ENCODE data around the gene LRTM2.
A peak's percentile ranks its signal among the peaks of the same experiment; 100 is the strongest.
"Not testable (repeated sequence)": the region's sequence is repeated elsewhere in the genome, so short reads cannot be mapped to it uniquely, and the experiment has no call there.

The LRTM2 gene

GRCh38 chr12:1812650-1813302, 7.6 kb upstream of the LRTM2 start:
- peak; percentile 90 for DNase-seq

- DNase-seq, result no peak
These were observed 6.1 kb upstream of the LRTM2 start for GRCh38 chr12:1814266-1814665.

- no peak for DNase-seq
These were observed 5.3 kb upstream of the LRTM2 start for GRCh38 chr12:1815108-1815507.

- no peak for DNase-seq
These were observed 4.3 kb upstream of the LRTM2 start for GRCh38 chr12:1815814-1816729.

GRCh38 chr12:1816730-1817348, 3.5 kb upstream of the LRTM2 start:
- DNase-seq, result no peak

GRCh38 chr12:1817928-1818327, 2.4 kb upstream of the LRTM2 start:
- not testable (repeated sequence) for DNase-seq

- no peak for DNase-seq
These were observed 1.3 kb upstream of the LRTM2 start for GRCh38 chr12:1819050-1819449.

GRCh38 chr12:1819571-1819970, 794 bp upstream of the LRTM2 start:
- no peak for DNase-seq

GRCh38 chr12:1820896-1821291, 529 bp downstream of the LRTM2 start:
- DNase-seq, result no peak

- DNase-seq, result no peak
These were observed 1.4 kb downstream of the LRTM2 start for GRCh38 chr12:1821805-1822204.

- DNase-seq, result no peak
These were observed 2.3 kb downstream of the LRTM2 start for GRCh38 chr12:1822699-1823098.

- DNase-seq, result no peak
These were observed 2.9 kb downstream of the LRTM2 start for GRCh38 chr12:1823237-1823636.

- no peak for DNase-seq
These were observed 5.2 kb downstream of the LRTM2 start for GRCh38 chr12:1825382-1826102.

- no peak for DNase-seq
These were observed 6.0 kb downstream of the LRTM2 start for GRCh38 chr12:1826401-1826800.

- no peak for DNase-seq
These were observed 6.7 kb downstream of the LRTM2 start for GRCh38 chr12:1826867-1827705.

- no peak for DNase-seq
These were observed 7.8 kb downstream of the LRTM2 start for GRCh38 chr12:1827826-1828805.

- no peak for DNase-seq
These were observed 8.5 kb downstream of the LRTM2 start for GRCh38 chr12:1828856-1829255.

- DNase-seq, result no peak
These were observed 9.0 kb downstream of the LRTM2 start for GRCh38 chr12:1829306-1829900.

GRCh38 chr12:1830401-1830845, 10.1 kb downstream of the LRTM2 start:
- no peak for DNase-seq

All from GF-D8 (cell line).